ENCODE data around the gene RALGDS.
A peak's percentile ranks its signal among the peaks of the same experiment; 100 is the strongest.

The RALGDS gene

DNA sequence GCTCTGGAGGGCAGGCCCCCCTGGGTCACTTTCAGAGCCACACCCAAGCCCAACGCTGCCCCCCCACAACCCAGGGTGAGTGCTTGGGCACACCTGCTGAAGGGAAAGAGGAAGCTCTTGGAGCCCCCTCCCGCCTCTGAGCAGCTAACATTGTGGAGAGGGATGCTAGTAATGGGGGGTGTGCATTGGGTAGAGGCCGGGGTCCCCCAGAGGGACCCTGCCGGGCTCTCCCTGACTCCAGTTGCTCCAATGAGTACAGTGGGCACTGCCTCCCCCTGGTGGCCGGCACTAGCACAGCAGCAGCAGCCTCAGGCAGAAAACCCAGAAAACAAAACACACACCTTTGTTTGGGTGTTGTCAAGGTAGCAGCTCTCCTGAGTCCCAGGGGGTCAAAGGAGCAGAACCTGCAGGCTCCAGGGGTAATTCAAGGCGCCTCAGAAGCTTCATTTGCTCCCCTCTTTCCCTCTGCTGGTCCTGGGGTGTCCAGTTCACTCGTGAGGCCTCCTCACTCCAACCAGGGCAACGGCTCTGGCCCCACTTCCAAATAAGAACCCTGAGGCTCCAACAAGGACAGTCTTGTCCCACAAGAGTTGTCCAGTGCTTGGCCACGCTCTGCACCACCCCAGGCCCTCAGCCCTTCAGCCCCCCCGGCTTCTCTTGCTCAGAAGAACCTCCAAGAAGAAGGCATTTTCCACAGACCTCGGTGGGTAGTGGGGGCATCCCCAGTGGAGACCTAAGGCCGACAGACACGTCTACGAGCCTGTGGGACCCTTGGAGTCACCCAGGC lies 26.6 kb upstream of the RALGDS start (continued):
- TF ChIP-seq ZNF510 (tag by site-specific recombination; IDR thresholded peaks at IDR 0.05; ENCODE audit: insufficient replicate concordance) (no peak), KLF9 (tag by site-specific recombination; IDR thresholded peaks at IDR 0.05; ENCODE audit: low read depth) (peak; percentile 56; the same call in 1 of the 2 replicates), GLIS1 (tag by site-specific recombination; IDR thresholded peaks at IDR 0.05) (peak; percentile 45; the same call in 1 of the 2 replicates), CTCF (tag by site-specific recombination; IDR thresholded peaks at IDR 0.05) (peak; percentile 82), PATZ1 (tag by site-specific recombination; IDR thresholded peaks at IDR 0.05) (peak; percentile 53; the same call in 1 of the 2 replicates), GLIS2 (tag by site-specific recombination; IDR thresholded peaks at IDR 0.05) (peak; percentile 88), ZNF660 (tag by site-specific recombination; IDR thresholded peaks at IDR 0.05) (0 out of 2 replicates have a peak, but pooled peaks have one; percentile 24), KLF8 (tag by site-specific recombination; IDR thresholded peaks at IDR 0.05) (0 out of 2 replicates have a peak, but pooled peaks have one; percentile 23), ZNF132 (tag by site-specific recombination; IDR thresholded peaks at IDR 0.05; ENCODE audit: borderline replicate concordance) (no peak)
- TF ChIP-seq, protein P1, sequence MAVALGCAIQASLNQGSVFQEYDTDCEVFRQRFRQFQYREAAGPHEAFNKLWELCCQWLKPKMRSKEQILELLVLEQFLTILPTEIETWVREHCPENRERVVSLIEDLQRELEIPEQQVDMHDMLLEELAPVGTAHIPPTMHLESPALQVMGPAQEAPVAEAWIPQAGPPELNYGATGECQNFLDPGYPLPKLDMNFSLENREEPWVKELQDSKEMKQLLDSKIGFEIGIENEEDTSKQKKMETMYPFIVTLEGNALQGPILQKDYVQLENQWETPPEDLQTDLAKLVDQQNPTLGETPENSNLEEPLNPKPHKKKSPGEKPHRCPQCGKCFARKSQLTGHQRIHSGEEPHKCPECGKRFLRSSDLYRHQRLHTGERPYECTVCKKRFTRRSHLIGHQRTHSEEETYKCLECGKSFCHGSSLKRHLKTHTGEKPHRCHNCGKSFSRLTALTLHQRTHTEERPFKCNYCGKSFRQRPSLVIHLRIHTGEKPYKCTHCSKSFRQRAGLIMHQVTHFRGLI (tag by site-specific recombination; IDR thresholded peaks at IDR 0.05), result peak; percentile 81
- TF ChIP-seq, protein P2, sequence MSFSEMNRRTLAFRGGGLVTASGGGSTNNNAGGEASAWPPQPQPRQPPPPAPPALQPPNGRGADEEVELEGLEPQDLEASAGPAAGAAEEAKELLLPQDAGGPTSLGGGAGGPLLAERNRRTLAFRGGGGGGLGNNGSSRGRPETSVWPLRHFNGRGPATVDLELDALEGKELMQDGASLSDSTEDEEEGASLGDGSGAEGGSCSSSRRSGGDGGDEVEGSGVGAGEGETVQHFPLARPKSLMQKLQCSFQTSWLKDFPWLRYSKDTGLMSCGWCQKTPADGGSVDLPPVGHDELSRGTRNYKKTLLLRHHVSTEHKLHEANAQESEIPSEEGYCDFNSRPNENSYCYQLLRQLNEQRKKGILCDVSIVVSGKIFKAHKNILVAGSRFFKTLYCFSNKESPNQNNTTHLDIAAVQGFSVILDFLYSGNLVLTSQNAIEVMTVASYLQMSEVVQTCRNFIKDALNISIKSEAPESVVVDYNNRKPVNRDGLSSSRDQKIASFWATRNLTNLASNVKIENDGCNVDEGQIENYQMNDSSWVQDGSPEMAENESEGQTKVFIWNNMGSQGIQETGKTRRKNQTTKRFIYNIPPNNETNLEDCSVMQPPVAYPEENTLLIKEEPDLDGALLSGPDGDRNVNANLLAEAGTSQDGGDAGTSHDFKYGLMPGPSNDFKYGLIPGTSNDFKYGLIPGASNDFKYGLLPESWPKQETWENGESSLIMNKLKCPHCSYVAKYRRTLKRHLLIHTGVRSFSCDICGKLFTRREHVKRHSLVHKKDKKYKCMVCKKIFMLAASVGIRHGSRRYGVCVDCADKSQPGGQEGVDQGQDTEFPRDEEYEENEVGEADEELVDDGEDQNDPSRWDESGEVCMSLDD (tag by site-specific recombination; IDR thresholded peaks at IDR 0.05), result 0 out of 2 replicates have a peak, but pooled peaks have one; percentile 52

- Histone ChIP-seq H3K4me3 (ENCODE audit: low read depth, low read length) (no peak overlapping the region), H3K36me3 (ENCODE audit: control insufficient read depth in 2 of 2, insufficient read depth in 1 of 2, low read length in 2 of 2) (no peaks in the 10 kb centered on the region), H3K4me1 (ENCODE audit: control insufficient read depth, insufficient read depth, low read length) (peaks cover 3% of the 10 kb centered on the region; the same call in 1 of the 2 replicates), H3K27ac (ENCODE audit: extremely low read depth, low read depth, low read length) (no peak overlapping the region), H3K9me3 (ENCODE audit: control insufficient read depth, insufficient read depth, low read depth, low read length) (no peaks in the 10 kb centered on the region)
- CTCF ChIA-PET, result interaction anchor here (0.6 to 7.8 kb wide), 43 partner anchors 10 to 1669 kb away, joined by 3 to 342 read pairs (median 5); partner anchors contain the start of gene GTF3C5
- TF ChIP-seq, protein P3, sequence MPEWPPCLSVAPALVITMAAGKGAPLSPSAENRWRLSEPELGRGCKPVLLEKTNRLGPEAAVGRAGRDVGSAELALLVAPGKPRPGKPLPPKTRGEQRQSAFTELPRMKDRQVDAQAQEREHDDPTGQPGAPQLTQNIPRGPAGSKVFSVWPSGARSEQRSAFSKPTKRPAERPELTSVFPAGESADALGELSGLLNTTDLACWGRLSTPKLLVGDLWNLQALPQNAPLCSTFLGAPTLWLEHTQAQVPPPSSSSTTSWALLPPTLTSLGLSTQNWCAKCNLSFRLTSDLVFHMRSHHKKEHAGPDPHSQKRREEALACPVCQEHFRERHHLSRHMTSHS (tag by site-specific recombination; IDR thresholded peaks at IDR 0.05), result no peak
- 0 out of 2 replicates have a peak, but pooled peaks have one; percentile 2 for TF ChIP-seq ZNF433 (tag by site-specific recombination; IDR thresholded peaks at IDR 0.05; ENCODE audit: low read depth)
- POLR2A ChIA-PET, result interaction anchor here (0.6 to 2.1 kb wide), 3 partner anchors 11 to 116 kb away, joined by 3 to 11 read pairs (median 4); partner anchors contain the start of gene GTF3C5
Observed at GRCh38 chr9:133146746-133147411, 25.8 kb upstream of the RALGDS start.
